CD4-positive, alpha-beta T cell treated with Interleukin-4 for 1 hour (primary cell): ENCODE data around the gene ABCG1.
"Not testable (repeated sequence)": the region's sequence is repeated elsewhere in the genome, so short reads cannot be mapped to it uniquely, and the experiment has no call there.

ENCODE experiments used
- DNase-seq, 2 donors: peaks; one replicate each; pipeline ENCODE4 v3.0.0-alpha.2; 2020 to 2022

The ABCG1 gene

DNA sequence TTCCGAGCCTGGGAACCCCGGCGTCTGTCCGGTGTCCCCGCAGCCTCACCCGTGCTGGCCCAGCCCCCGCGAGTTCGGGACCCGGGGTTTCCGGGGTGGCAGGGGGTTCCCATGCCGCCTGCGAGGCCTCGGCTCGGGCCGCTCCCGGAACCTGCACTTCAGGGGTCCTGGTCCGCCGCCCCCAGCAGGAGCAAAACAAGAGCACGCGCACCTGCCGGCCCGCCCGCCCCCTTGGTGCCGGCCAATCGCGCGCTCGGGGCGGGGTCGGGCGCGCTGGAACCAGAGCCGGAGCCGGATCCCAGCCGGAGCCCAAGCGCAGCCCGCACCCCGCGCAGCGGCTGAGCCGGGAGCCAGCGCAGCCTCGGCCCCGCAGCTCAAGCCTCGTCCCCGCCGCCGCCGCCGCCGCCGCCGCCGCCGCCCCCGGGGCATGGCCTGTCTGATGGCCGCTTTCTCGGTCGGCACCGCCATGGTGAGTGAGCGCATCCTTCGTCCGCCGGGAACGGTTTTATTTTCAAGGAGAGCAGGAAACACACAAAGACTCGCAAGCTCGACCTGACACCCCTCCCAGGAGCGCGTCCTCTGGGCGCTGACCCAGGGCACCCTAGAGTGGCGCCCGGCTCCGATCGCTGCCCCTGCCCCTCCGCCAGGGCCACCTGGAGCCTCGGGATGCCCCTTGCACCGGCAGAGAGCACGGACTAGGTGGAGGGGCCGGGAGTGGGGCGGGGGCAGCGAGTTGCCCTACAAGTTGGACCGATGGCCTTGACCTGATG, at the start of gene ABCG1:
ABCG1 (plus strand) TSS at position 305 of the 770 bp plus-strand sequence; CDS start at position 428, 123 bp downstream.
- DNase-seq: peak; percentile 51 to 62

GRCh38 chr21:42169758-42170157, 49.2 kb upstream of the ABCG1 start:
- no peak for DNase-seq

- DNase-seq: no peak
These were observed 47.6 kb upstream of the ABCG1 start for GRCh38 chr21:42171091-42172053.

GRCh38 chr21:42172596-42173483, 46.1 kb upstream of the ABCG1 start:
- no peak for DNase-seq

- no peak for DNase-seq
These were observed 44.8 kb upstream of the ABCG1 start for GRCh38 chr21:42174173-42174572.

DNA sequence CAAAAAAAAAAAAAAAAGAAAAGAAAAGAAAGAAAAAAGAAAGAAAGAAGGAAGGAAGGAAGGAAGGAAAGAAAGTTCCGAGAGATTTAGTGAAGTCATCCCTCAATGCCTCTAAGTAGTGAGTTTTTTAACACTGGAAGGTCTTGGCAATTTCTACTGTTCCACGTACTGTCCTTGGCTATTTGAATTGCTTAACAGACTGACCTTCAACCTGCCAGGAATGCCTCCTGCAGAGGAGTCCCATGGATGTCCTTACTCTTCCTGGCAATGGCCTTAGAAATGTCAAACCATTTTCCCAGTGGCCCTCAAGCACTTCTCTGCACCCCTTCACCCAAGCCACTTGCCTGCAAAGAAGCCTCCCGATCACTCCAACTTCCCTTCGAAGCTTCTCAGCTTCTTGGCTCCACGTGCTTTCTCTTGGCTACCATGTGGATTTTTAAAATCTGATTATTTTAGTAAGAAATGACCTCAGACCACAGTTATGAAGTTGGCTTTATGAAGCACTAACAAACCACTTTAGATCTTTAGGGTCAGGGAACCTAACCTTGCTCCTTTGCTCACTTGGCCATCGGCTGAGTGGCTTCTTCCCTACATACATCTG, 43.7 kb upstream of the ABCG1 start:
- no peak for DNase-seq

- no peak for DNase-seq
These were observed 42.1 kb upstream of the ABCG1 start for GRCh38 chr21:42176859-42177258.

GRCh38 chr21:42179316-42179715, 39.6 kb upstream of the ABCG1 start:
- DNase-seq: no peak

GRCh38 chr21:42180001-42180400, 38.9 kb upstream of the ABCG1 start:
- DNase-seq: not testable (repeated sequence)

- no peak for DNase-seq
These were observed 36.1 kb upstream of the ABCG1 start for GRCh38 chr21:42182713-42183371.

GRCh38 chr21:42183374-42184266, 35.3 kb upstream of the ABCG1 start:
- DNase-seq: no peak

- no peak for DNase-seq
These were observed 32.3 kb upstream of the ABCG1 start for GRCh38 chr21:42186591-42186990.

DNA sequence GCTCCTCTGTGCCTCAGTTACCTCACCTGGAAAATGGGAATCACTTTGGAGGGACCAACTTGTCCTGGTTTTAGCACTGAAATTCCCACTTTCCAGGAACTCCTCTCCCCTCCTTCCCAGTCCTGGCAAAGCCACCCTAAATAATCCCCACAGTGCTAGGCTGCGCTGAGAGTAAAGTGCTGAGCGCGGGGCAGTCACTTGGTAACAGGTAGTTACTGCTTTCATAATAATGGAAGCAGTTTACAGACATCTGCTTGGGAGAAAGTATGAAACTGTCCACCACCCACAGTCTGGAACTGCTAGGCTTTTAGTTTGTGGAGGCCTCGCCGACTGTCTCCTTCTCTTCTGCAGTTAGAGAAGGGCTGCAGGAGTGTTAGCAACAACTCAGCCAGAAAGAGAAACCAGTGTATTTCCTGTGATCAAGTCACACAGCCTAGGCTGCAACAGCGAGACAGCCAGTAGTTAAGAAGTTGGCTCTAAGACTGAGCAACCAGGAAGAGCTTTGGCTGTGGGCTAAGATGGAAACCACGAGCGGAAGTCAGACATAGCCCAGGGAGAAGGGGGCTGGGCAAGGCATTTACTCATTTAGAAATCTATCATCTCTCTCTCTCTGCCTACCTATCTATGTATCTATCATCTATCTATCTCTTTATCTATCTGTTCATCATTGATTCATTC, 30.8 kb upstream of the ABCG1 start:
- DNase-seq: peak; percentile 85 to 88

- DNase-seq: no peak
These were observed 30.3 kb upstream of the ABCG1 start for GRCh38 chr21:42188663-42189062.

GRCh38 chr21:42189431-42189830, 29.5 kb upstream of the ABCG1 start:
- DNase-seq: no peak

GRCh38 chr21:42189860-42190485, 29.0 kb upstream of the ABCG1 start:
- DNase-seq: no peak

DNA sequence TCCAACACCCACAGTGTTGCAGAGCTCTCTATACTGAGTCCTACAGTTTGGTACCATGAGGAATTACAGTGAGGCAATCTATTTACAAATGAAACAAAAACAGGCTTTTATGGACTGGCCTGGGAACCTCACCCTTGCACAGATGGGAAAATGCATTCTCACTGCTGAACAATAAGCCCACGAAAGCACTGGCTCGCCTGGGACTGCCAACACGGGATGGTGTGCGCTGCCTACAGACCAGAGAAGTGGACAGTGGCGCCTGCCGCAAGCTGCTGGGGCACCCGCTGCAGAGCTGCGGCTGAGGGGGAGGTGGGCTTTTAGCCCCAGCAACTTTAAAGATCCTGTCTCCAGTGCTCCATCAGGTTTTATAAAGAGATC, 28.5 kb upstream of the ABCG1 start:
- DNase-seq: no peak

DNA sequence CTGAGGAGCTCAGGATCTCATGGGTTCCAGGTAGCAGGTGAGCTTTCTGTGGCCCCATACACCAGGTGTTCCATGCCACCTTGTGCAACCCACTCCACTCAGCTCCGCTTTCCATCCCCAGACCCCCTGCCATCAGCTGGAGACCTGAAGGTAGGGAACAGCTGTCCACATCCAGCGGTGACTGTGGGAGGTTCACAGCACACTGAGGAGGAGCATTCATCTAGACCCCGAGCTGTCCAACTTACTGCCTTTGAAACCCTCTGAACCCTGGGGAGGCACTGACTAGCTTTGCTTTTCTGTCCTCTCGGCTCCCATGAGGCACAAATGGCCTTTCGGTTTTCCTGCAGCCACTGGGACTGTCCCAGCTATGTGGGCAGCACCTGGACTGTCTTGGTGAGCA, 27.9 kb upstream of the ABCG1 start:
- no peak for DNase-seq
